CD8-positive, alpha-beta memory T cell (primary cell): ENCODE data around the gene SRPX. TPM values are rescaled to one million over a fixed set of nuclear protein-coding genes. Genes with fewer than 3 reads are reported as not detected.

Experiments
- CTCF ChIA-PET: fragments of 350-600 bp; sonication (Branson Sonifier 250); formaldehyde crosslinking; loops from one replicate; lab custom pipeline; 2021; ENCODE audit warnings: antibody characterized with exemption; lab: Charles Lee
- POLR2A ChIA-PET: fragments of 350-600 bp; sonication (Branson Sonifier 250); formaldehyde crosslinking; loops from one replicate; lab custom pipeline; 2021; ENCODE audit warnings: antibody characterized with exemption; lab: Charles Lee
- DNase-seq, 5 donors: peaks; one replicate each; pipeline versions ENCODE4 v3.0.0 to v3.0.0-alpha.2; 2020 to 2022; ENCODE audit warnings: mixed read lengths in 1 of 5
- H3K27ac ChIP-seq: one replicate; pipeline ENCODE4 v1.7.0; 2013; ENCODE audit warnings: low read depth, mild to moderate bottlenecking, low read length, moderate library complexity
- H3K27me3 ChIP-seq: 2 replicates; pipeline ENCODE4 v1.7.0; 2013; ENCODE audit warnings: low read length, mild to moderate bottlenecking; ENCODE audit not compliant: insufficient read depth, poor library complexity, severe bottlenecking
- H3K36me3 ChIP-seq: 2 replicates; pipeline ENCODE4 v1.7.0; 2013; ENCODE audit warnings: mild to moderate bottlenecking, low read length, moderate library complexity; ENCODE audit not compliant: insufficient read depth
- H3K4me1 ChIP-seq: 2 replicates; pipeline ENCODE4 v1.7.0; 2013; ENCODE audit warnings: mild to moderate bottlenecking, low read length, moderate library complexity; ENCODE audit not compliant: insufficient read depth
- H3K4me3 ChIP-seq: 2 replicates; pipeline ENCODE4 v1.7.0; 2013; ENCODE audit warnings: mild to moderate bottlenecking, low read length
- H3K9me3 ChIP-seq: 2 replicates; pipeline ENCODE4 v1.7.0; 2013; ENCODE audit warnings: mild to moderate bottlenecking, low read length
- H3K27ac Mint-ChIP-seq, 8 donors: one replicate each; pipeline ENCODE4 v1.8.0; 2020 to 2021; ENCODE audit warnings: mixed read lengths in 8 of 8, mild to moderate bottlenecking in 6 of 8, inconsistent platforms in 3 of 8, moderate library complexity in 3 of 8
- H3K27me3 Mint-ChIP-seq, 2 donors: one replicate each; pipeline ENCODE4 v1.8.0; 2020 to 2021; ENCODE audit warnings: mixed read lengths in 2 of 2, mild to moderate bottlenecking in 1 of 2, moderate library complexity in 1 of 2
- H3K36me3 Mint-ChIP-seq, 3 donors: one replicate each; pipeline ENCODE4 v1.8.0; 2020 to 2021; ENCODE audit warnings: mixed read lengths in 3 of 3, inconsistent platforms in 1 of 3, mild to moderate bottlenecking in 1 of 3
- H3K4me1 Mint-ChIP-seq, 3 donors: one replicate each; pipeline ENCODE4 v1.8.0; 2020 to 2021; ENCODE audit warnings: mixed read lengths in 3 of 3, inconsistent platforms in 1 of 3, mild to moderate bottlenecking in 1 of 3
- H3K4me3 Mint-ChIP-seq, 7 donors: one replicate each; pipeline ENCODE4 v1.8.0; 2020 to 2021; ENCODE audit warnings: mixed read lengths in 7 of 7, mild to moderate bottlenecking in 6 of 7, moderate library complexity in 4 of 7, inconsistent platforms in 2 of 7
- H3K9me3 Mint-ChIP-seq, 5 donors: one replicate each; pipeline ENCODE4 v1.8.0; 2020 to 2022; ENCODE audit warnings: mixed read lengths in 5 of 5, mild to moderate bottlenecking in 3 of 5, moderate library complexity in 2 of 5, inconsistent platforms in 1 of 5
- polyA plus RNA-seq: library from polyadenylated mRNA; unstranded; fragments of 300-500 nt; fragmentation: Illumina TruSeq; gene quantifications from one replicate; pipeline ENCODE4 v1.2.3, GENCODE V29; 2021
- total RNA-seq, 2 experiments: library from RNA; stranded (reverse); gene quantifications; one replicate each; pipeline ENCODE4 v1.2.3, GENCODE V29; 2021

The SRPX gene
- total and polyA plus RNA-seq, 3 experiments from 2014 or later: 0.18 TPM; not detected in 2

- Mint-ChIP-seq H3K4me3 (no peak overlapping the region), H3K36me3 (no peaks in the 10 kb centered on the region), H3K27ac (no peak overlapping the region), H3K4me1 (no peaks in the 10 kb centered on the region), H3K27me3 (peaks cover 9 to 19% of the 10 kb centered on the region in 2 donors), H3K9me3 (peaks cover 0 to 3% (median 0%) of the 10 kb centered on the region in 5 donors)
- no peaks in the 10 kb centered on the region for H3K36me3 ChIP-seq
- no peak overlapping the region for H3K27ac ChIP-seq
- ChIA-PET CTCF (no interaction called here), POLR2A (no interaction called here)
- no peak for DNase-seq
- no peaks in the 10 kb centered on the region for H3K4me1 ChIP-seq
- no peak overlapping the region for H3K4me3 ChIP-seq
- H3K27me3 ChIP-seq: no peaks in the 10 kb centered on the region
- H3K9me3 ChIP-seq: no peaks in the 10 kb centered on the region
Observed at GRCh38 chrX:38240541-38240940, 19.9 kb upstream of the SRPX start.

GRCh38 chrX:38236901-38237615, 16.4 kb upstream of the SRPX start:
- H3K9me3 ChIP-seq: no peaks in the 10 kb centered on the region
- Mint-ChIP-seq H3K27ac (no peak overlapping the region), H3K9me3 (peaks cover 0 to 5% (median 0%) of the 10 kb centered on the region in 5 donors), H3K36me3 (no peaks in the 10 kb centered on the region), H3K4me3 (no peak overlapping the region), H3K27me3 (peaks cover 15 to 29% of the 10 kb centered on the region in 2 donors), H3K4me1 (no peaks in the 10 kb centered on the region)
- no peaks in the 10 kb centered on the region for H3K4me1 ChIP-seq
- H3K4me3 ChIP-seq: no peak overlapping the region
- H3K27me3 ChIP-seq: no peaks in the 10 kb centered on the region
- no peaks in the 10 kb centered on the region for H3K36me3 ChIP-seq
- POLR2A ChIA-PET: no interaction called here
- no peak overlapping the region for H3K27ac ChIP-seq
- CTCF ChIA-PET: no interaction called here
- DNase-seq: no peak

- ChIA-PET CTCF (no interaction called here), POLR2A (no interaction called here)
- Histone ChIP-seq H3K27me3 (no peaks in the 10 kb centered on the region), H3K27ac (no peak overlapping the region), H3K36me3 (no peaks in the 10 kb centered on the region), H3K9me3 (no peaks in the 10 kb centered on the region), H3K4me3 (no peak overlapping the region), H3K4me1 (no peaks in the 10 kb centered on the region)
- Mint-ChIP-seq H3K36me3 (no peaks in the 10 kb centered on the region), H3K4me3 (no peak overlapping the region), H3K9me3 (peaks cover 0 to 5% (median 0%) of the 10 kb centered on the region in 5 donors), H3K4me1 (no peaks in the 10 kb centered on the region), H3K27me3 (peaks cover 19 to 23% of the 10 kb centered on the region in 2 donors), H3K27ac (no peak overlapping the region)
- DNase-seq: no peak
Observed at GRCh38 chrX:38233891-38234667, 13.4 kb upstream of the SRPX start.

GRCh38 chrX:38232079-38232686, 11.5 kb upstream of the SRPX start:
- POLR2A ChIA-PET: no interaction called here
- no peaks in the 10 kb centered on the region for H3K9me3 ChIP-seq
- peaks cover 14 to 16% of the 10 kb centered on the region in 2 donors for H3K27me3 Mint-ChIP-seq
- H3K27me3 ChIP-seq: no peaks in the 10 kb centered on the region
- peaks cover 0 to 2% (median 0%) of the 10 kb centered on the region in 5 donors for H3K9me3 Mint-ChIP-seq
- no peak overlapping the region for H3K4me3 ChIP-seq
- no peaks in the 10 kb centered on the region for H3K4me1 ChIP-seq
- H3K27ac ChIP-seq: no peak overlapping the region
- H3K4me1 Mint-ChIP-seq: no peaks in the 10 kb centered on the region
- no peak for DNase-seq
- H3K4me3 Mint-ChIP-seq: no peak overlapping the region
- H3K36me3 Mint-ChIP-seq: no peaks in the 10 kb centered on the region
- H3K36me3 ChIP-seq: no peaks in the 10 kb centered on the region
- CTCF ChIA-PET: no interaction called here
- H3K27ac Mint-ChIP-seq: no peak overlapping the region

- no peak overlapping the region for H3K27ac Mint-ChIP-seq
- no peak overlapping the region for H3K4me3 Mint-ChIP-seq
- Histone ChIP-seq H3K36me3 (no peaks in the 10 kb centered on the region), H3K27ac (no peak overlapping the region), H3K4me3 (no peak overlapping the region), H3K9me3 (no peaks in the 10 kb centered on the region), H3K27me3 (no peaks in the 10 kb centered on the region), H3K4me1 (no peaks in the 10 kb centered on the region)
- CTCF ChIA-PET: no interaction called here
- no peaks in the 10 kb centered on the region for H3K36me3 Mint-ChIP-seq
- no peaks in the 10 kb centered on the region for H3K9me3 Mint-ChIP-seq
- POLR2A ChIA-PET: no interaction called here
- H3K27me3 Mint-ChIP-seq: peaks cover 22 to 23% of the 10 kb centered on the region in 2 donors
- DNase-seq: no peak
- peaks cover 0 to 6% (median 6%) of the 10 kb centered on the region in 3 donors for H3K4me1 Mint-ChIP-seq
Observed at GRCh38 chrX:38225093-38225492, 4.4 kb upstream of the SRPX start.

GRCh38 chrX:38224160-38224559, 3.5 kb upstream of the SRPX start:
- Histone ChIP-seq H3K27me3 (no peaks in the 10 kb centered on the region), H3K4me1 (no peaks in the 10 kb centered on the region), H3K9me3 (no peaks in the 10 kb centered on the region), H3K36me3 (no peaks in the 10 kb centered on the region), H3K4me3 (no peak overlapping the region), H3K27ac (no peak overlapping the region)
- H3K4me1 Mint-ChIP-seq: peaks cover 0 to 11% (median 10%) of the 10 kb centered on the region in 3 donors
- POLR2A ChIA-PET: no interaction called here
- CTCF ChIA-PET: no interaction called here
- no peaks in the 10 kb centered on the region for H3K36me3 Mint-ChIP-seq
- H3K4me3 Mint-ChIP-seq: no peak overlapping the region
- peaks cover 20 to 27% of the 10 kb centered on the region in 2 donors for H3K27me3 Mint-ChIP-seq
- H3K27ac Mint-ChIP-seq: peak overlapping the region in 1 of 8 donors; percentile 36
- no peaks in the 10 kb centered on the region for H3K9me3 Mint-ChIP-seq
- DNase-seq: no peak

GRCh38 chrX:38221391-38221929, 789 bp upstream of the SRPX start:
- Mint-ChIP-seq H3K4me3 (peak overlapping the region in 2 of 7 donors; percentile 23 to 32), H3K9me3 (no peaks in the 10 kb centered on the region), H3K27ac (peak overlapping the region in 1 of 8 donors; percentile 14), H3K4me1 (peaks cover 0 to 11% (median 10%) of the 10 kb centered on the region in 3 donors), H3K36me3 (no peaks in the 10 kb centered on the region), H3K27me3 (peaks cover 20 to 35% of the 10 kb centered on the region in 2 donors)
- DNase-seq: no peak
- ChIA-PET CTCF (no interaction called here), POLR2A (no interaction called here)
- Histone ChIP-seq H3K9me3 (no peaks in the 10 kb centered on the region), H3K4me1 (no peaks in the 10 kb centered on the region), H3K36me3 (no peaks in the 10 kb centered on the region), H3K4me3 (no peak overlapping the region), H3K27me3 (no peaks in the 10 kb centered on the region), H3K27ac (no peak overlapping the region)

GRCh38 chrX:38220024-38220414, 652 bp downstream of the SRPX start:
- Mint-ChIP-seq H3K9me3 (no peaks in the 10 kb centered on the region), H3K27me3 (peaks cover 17 to 31% of the 10 kb centered on the region in 2 donors), H3K4me3 (peak overlapping the region in 2 of 7 donors; percentile 5 to 22), H3K36me3 (no peaks in the 10 kb centered on the region), H3K4me1 (peaks cover 0 to 11% (median 10%) of the 10 kb centered on the region in 3 donors), H3K27ac (no peak overlapping the region)
- Histone ChIP-seq H3K4me1 (no peaks in the 10 kb centered on the region), H3K27ac (no peak overlapping the region), H3K36me3 (no peaks in the 10 kb centered on the region), H3K27me3 (no peaks in the 10 kb centered on the region), H3K4me3 (no peak overlapping the region), H3K9me3 (no peaks in the 10 kb centered on the region)
- ChIA-PET POLR2A (no interaction called here), CTCF (no interaction called here)
- DNase-seq: no peak
